ENCODE measurements around the gene BBS4. TPM values are rescaled to one million over a fixed set of nuclear protein-coding genes. Genes with fewer than 3 reads are reported as not detected.

The BBS4 gene
- total RNA-seq, 8 experiments from 2014 or later: 17.8 to 50.7 (median 33.1) TPM

Other genes starting within 250 kb of the BBS4 start
- gene ARIH1, start 211.9 kb upstream of the BBS4 start, total RNA-seq: 10 to 100 TPM; 26.3 to 60.7 (median 40.4) TPM
- 1 to 10 TPM in 3 of 8 experiments, under 1 TPM in 1, not detected in 4; 0.88 to 1.9 (median 1.3) TPM for gene GOLGA6B, start 31.5 kb upstream of the BBS4 start, total RNA-seq
- gene HIGD2B, start within 50 bp of the BBS4 start, total RNA-seq: under 1 TPM in 6 of 8 experiments, not detected in 2; 0.22 to 0.66 (median 0.44) TPM
- 10 to 100 TPM; 17.5 to 78.3 (median 28.7) TPM for gene ADPGK, start 97.6 kb downstream of the BBS4 start, total RNA-seq